ENCODE results near the gene PLVAP.

Gene PLVAP

GRCh38 chr19:17340302-17340870, 36.8 kb downstream of the PLVAP start:
- in situ Hi-C loops (cut with HindIII; ENCODE audit: low sequenced_read_pairs), result no loop called here
- TF ChIP-seq CTCF (IDR thresholded peaks at IDR 0.05; ENCODE audit: low read depth, low read length, missing control alignments), result no peak
- H3K4me3 ChIP-seq (ENCODE audit: low read depth, low read length), result no peak overlapping the region
- DNase-seq (ENCODE audit: low read depth), result no peak

- DNase-seq (ENCODE audit: low read depth), result no peak
- in situ Hi-C loops (cut with HindIII; ENCODE audit: low sequenced_read_pairs), result no loop called here
- H3K4me3 ChIP-seq (ENCODE audit: low read depth, low read length), result no peak overlapping the region
- TF ChIP-seq CTCF (IDR thresholded peaks at IDR 0.05; ENCODE audit: low read depth, low read length, missing control alignments), result no peak
Observed at GRCh38 chr19:17339088-17339741, 37.9 kb downstream of the PLVAP start.

GRCh38 chr19:17338433-17339078, 38.6 kb downstream of the PLVAP start:
- no peak for DNase-seq (ENCODE audit: low read depth)
- TF ChIP-seq CTCF (IDR thresholded peaks at IDR 0.05; ENCODE audit: low read depth, low read length, missing control alignments), result no peak
- H3K4me3 ChIP-seq (ENCODE audit: low read depth, low read length), result peak overlapping the region; percentile 79
- in situ Hi-C loops (cut with HindIII; ENCODE audit: low sequenced_read_pairs), result no loop called here

- H3K4me3 ChIP-seq (ENCODE audit: low read depth, low read length), result peak overlapping the region; percentile 79
- no peak for DNase-seq (ENCODE audit: low read depth)
- no peak for TF ChIP-seq CTCF (IDR thresholded peaks at IDR 0.05; ENCODE audit: low read depth, low read length, missing control alignments)
- in situ Hi-C loops (cut with HindIII; ENCODE audit: low sequenced_read_pairs), result no loop called here
Observed at GRCh38 chr19:17337675-17338432, 39.3 kb downstream of the PLVAP start.

- peak within 1 kb of the TSS; percentile 79 for H3K4me3 ChIP-seq (ENCODE audit: low read depth, low read length)
- TF ChIP-seq CTCF (IDR thresholded peaks at IDR 0.05; ENCODE audit: low read depth, low read length, missing control alignments), result no peak
- DNase-seq (ENCODE audit: low read depth), result peak; percentile 98
- in situ Hi-C loops (cut with HindIII; ENCODE audit: low sequenced_read_pairs), result no loop called here
Observed at GRCh38 chr19:17336872-17337674, 40.1 kb downstream of the PLVAP start, which contains the start of gene GTPBP3. TSS of gene GTPBP3 (plus strand) at chr19:17337553. CDS start at chr19:17337612, 59 bp downstream.

GRCh38 chr19:17335575-17335974, 41.6 kb downstream of the PLVAP start:
- DNase-seq (ENCODE audit: low read depth), result no peak
- no peak for TF ChIP-seq CTCF (IDR thresholded peaks at IDR 0.05; ENCODE audit: low read depth, low read length, missing control alignments)
- in situ Hi-C loops (cut with HindIII; ENCODE audit: low sequenced_read_pairs), result no loop called here
- H3K4me3 ChIP-seq (ENCODE audit: low read depth, low read length), result no peak overlapping the region
